Osteoblast (primary cell): Measurements from ENCODE around the gene PHLDA3. TPM values are rescaled to one million over a fixed set of nuclear protein-coding genes. Genes with fewer than 3 reads are reported as not detected.

Experiments
- DNase-seq: peaks from one replicate; pipeline ENCODE4 v3.0.0; 2011; ENCODE audit warnings: low spot score, mixed read lengths; ENCODE audit not compliant: insufficient read length; ENCODE audit errors: missing footprints
- H2AFZ ChIP-seq: 2 replicates; pipeline ENCODE4 v1.6.0; 2011; ENCODE audit warnings: mild to moderate bottlenecking, low read length
- H3K27ac ChIP-seq: 2 replicates; pipeline ENCODE4 v1.5.1; 2011; ENCODE audit warnings: mild to moderate bottlenecking, low read depth, low read length, moderate library complexity
- H3K27me3 ChIP-seq: 2 replicates; pipeline ENCODE4 v1.6.0; 2012; ENCODE audit warnings: mild to moderate bottlenecking, control low read depth, inconsistent platforms, low read length, moderate library complexity; ENCODE audit not compliant: insufficient read depth
- H3K36me3 ChIP-seq: 2 replicates; pipeline ENCODE4 v1.5.1; 2011; ENCODE audit warnings: mild to moderate bottlenecking, low read length, control low read depth, moderate library complexity; ENCODE audit not compliant: insufficient read depth
- H3K4me1 ChIP-seq: 2 replicates; pipeline ENCODE4 v1.5.1; 2011; ENCODE audit warnings: mild to moderate bottlenecking, low read length, control low read depth, moderate library complexity; ENCODE audit not compliant: insufficient read depth
- H3K4me2 ChIP-seq: 2 replicates; pipeline ENCODE4 v1.6.0; 2011; ENCODE audit warnings: mild to moderate bottlenecking, low read length; ENCODE audit not compliant: insufficient read depth
- H3K4me3 ChIP-seq: fragments of 200-600 bp; sonication (generic); 3 replicates; pipeline ENCODE4 v1.5.1; 2012; ENCODE audit warnings: mild to moderate bottlenecking, low read length, inconsistent platforms; ENCODE audit not compliant: insufficient read depth
- H3K79me2 ChIP-seq: 2 replicates; pipeline ENCODE4 v1.6.0; 2012; ENCODE audit warnings: mild to moderate bottlenecking, low read length, control low read depth, inconsistent platforms; ENCODE audit not compliant: insufficient read depth
- H3K9me3 ChIP-seq: 2 replicates; pipeline ENCODE4 v1.5.1; 2011; ENCODE audit warnings: low read depth, low read length, control low read depth
- H4K20me1 ChIP-seq: 2 replicates; pipeline ENCODE4 v1.6.0; 2012; ENCODE audit warnings: mild to moderate bottlenecking, low read length, control low read depth; ENCODE audit not compliant: insufficient read depth
- CTCF ChIP-seq: IDR thresholded peaks from 2 replicates; pipeline ENCODE4 v1.5.1; 2011; ENCODE audit warnings: mild to moderate bottlenecking, low read depth, low read length, moderate library complexity; ENCODE audit errors: extremely low read depth
- total RNA-seq: library from RNA; depleted of rRNA; stranded (reverse); fragments of >200 nt; gene quantifications from 2 replicates; pipeline ENCODE4 v1.2.3, GENCODE V29; 2012

Gene PHLDA3
- total RNA-seq, 1 donor, result 116 TPM

GRCh38 chr1:201418461-201418860 is 50.5 kb downstream of the PHLDA3 start:
- H3K4me3 ChIP-seq, result no peak overlapping the region
- DNase-seq, result no peak
- H3K27ac ChIP-seq, result no peak overlapping the region
- H3K4me1 ChIP-seq, result no peaks in the 10 kb centered on the region
- no peak for TF ChIP-seq CTCF
- H3K36me3 ChIP-seq, result no peaks in the 10 kb centered on the region
- no peaks in the 10 kb centered on the region for H4K20me1 ChIP-seq
- H3K4me2 ChIP-seq, result no peak overlapping the region
- H3K79me2 ChIP-seq, result no peaks in the 10 kb centered on the region
- H3K27me3 ChIP-seq, result peaks cover 35% of the 10 kb centered on the region
- no peak overlapping the region for H2AFZ ChIP-seq
- peaks cover 6% of the 10 kb centered on the region for H3K9me3 ChIP-seq

Other genes with a start within 250 kb of the PHLDA3 start
- under 0.01 TPM in 2 replicates for gene PKP1, start 185.7 kb downstream of the PHLDA3 start, total RNA-seq
- gene TNNT2, start 91.5 kb downstream of the PHLDA3 start, total RNA-seq, result not detected in 2 replicates
- not detected in 2 replicates for gene LAD1, start 69.9 kb downstream of the PHLDA3 start, total RNA-seq
- not detected in 2 replicates for gene TNNI1, start 47.5 kb downstream of the PHLDA3 start, total RNA-seq
- 389 and 480 TPM in 2 replicates for gene CSRP1, start 37.9 kb upstream of the PHLDA3 start, total RNA-seq
- gene NAV1, start 69.9 kb upstream of the PHLDA3 start, total RNA-seq, result 47.0 and 47.1 TPM in 2 replicates